Measurements from ENCODE around the gene SLC44A3. TPM values are rescaled to one million over a fixed set of nuclear protein-coding genes. Genes with fewer than 3 reads are reported as not detected.

The SLC44A3 gene
- total and polyA plus RNA-seq, 2 of the 4 experiments (the other 2 are of a cell fraction) = 0.31 to 0.54 TPM

GRCh38 chr1:94854458-94855306 lies 34.5 kb downstream of the SLC44A3 start (continued):
- TF ChIP-seq BHLHE40 (IDR thresholded peaks at IDR 0.05; ENCODE audit: low read depth, low read length) (no peak), POLR2A (IDR thresholded peaks at IDR 0.05; ENCODE audit: low read depth, low read length) (peak; percentile 54; the same call in 1 of the 2 replicates), RAD21 (IDR thresholded peaks at IDR 0.05; ENCODE audit: low read length) (peak; percentile 97), CHD1 (IDR thresholded peaks at IDR 0.05; ENCODE audit: low read depth, low read length) (peak; percentile 52; the same call in 1 of the 2 replicates)

DNA sequence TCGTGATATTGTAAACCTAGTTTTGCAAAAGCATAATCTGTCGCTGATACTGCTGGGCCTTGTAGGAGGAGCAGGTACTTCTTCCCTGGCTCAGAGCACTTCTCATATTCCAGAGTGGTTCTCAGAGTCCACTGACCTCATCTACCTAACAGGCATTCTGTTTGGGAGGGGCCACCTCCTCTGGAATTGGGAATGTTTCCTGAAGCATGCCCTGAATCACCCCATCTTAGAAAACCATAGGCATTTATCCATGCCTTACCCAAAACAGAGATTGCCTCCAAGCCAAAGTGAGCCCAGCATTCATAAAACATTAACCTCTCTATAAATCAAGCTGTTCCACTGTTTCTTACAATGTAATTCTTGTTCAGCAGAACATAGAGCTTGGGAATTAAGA lies 35.1 kb downstream of the SLC44A3 start:
- Histone ChIP-seq H3K9me1 (ENCODE audit: insufficient read depth, low read length) (peaks cover 5% of the 10 kb centered on the region), H4K5ac (ENCODE audit: low read depth, low read length) (no peak overlapping the region), H3K9ac (ENCODE audit: low read depth, low read length) (no peak overlapping the region), H2AK5ac (ENCODE audit: low read depth, low read length) (peak overlapping the region; percentile 65), H2AFZ (replicated peaks; ENCODE audit: low read length, poor library complexity) (peak overlapping the region; percentile 77), H3K4me3 (ENCODE audit: insufficient read depth, low read depth, low read length) (no peak overlapping the region), H3K27me3 (ENCODE audit: control insufficient read depth, insufficient read depth, low read length) (no peaks in the 10 kb centered on the region), H3K36me3 (ENCODE audit: control insufficient read depth, insufficient read depth, low read length) (no peaks in the 10 kb centered on the region), H3K9me3 (ENCODE audit: control insufficient read depth, insufficient read depth, low read length) (no peaks in the 10 kb centered on the region), H2BK120ac (ENCODE audit: low read depth, low read length) (peak overlapping the region; percentile 87), H4K20me1 (ENCODE audit: insufficient read depth, low read length) (no peaks in the 10 kb centered on the region; the same call in 1 of the 2 replicates), H3K27ac (ENCODE audit: insufficient read depth, low read length) (no peak overlapping the region), H2AK9ac (replicated peaks; ENCODE audit: low read depth, low read length, poor library complexity) (peak overlapping the region; percentile 35), H4K8ac (ENCODE audit: low read depth in 2 of 2, low read length in 2 of 2) (peak overlapping the region in 1 of 2 experiments; percentile 33; a peak in 1 of 4 replicates), H3K56ac (ENCODE audit: extremely low read depth, insufficient read depth, low read length) (no peak overlapping the region), H3K4me1 (ENCODE audit: control insufficient read depth, insufficient read depth, low read length) (peaks cover 5% of the 10 kb centered on the region), H2BK5ac (ENCODE audit: low read depth, low read length, poor library complexity, severe bottlenecking) (no peak overlapping the region), H3K18ac (ENCODE audit: low read depth, low read length) (peak overlapping the region; percentile 8; the same call in 1 of the 2 replicates), H3K4me2 (ENCODE audit: low read depth, low read length) (peak overlapping the region; percentile 67; the same call in 1 of the 2 replicates), H3K79me1 (ENCODE audit: low read depth in 1 of 2, low read length in 2 of 2) (peaks cover 0 to 11% of the 10 kb centered on the region in 2 experiments; a peak in 2 of 4 replicates), H3K14ac (replicated peaks; ENCODE audit: low read depth, low read length) (peak overlapping the region; percentile 53), H3K4ac (ENCODE audit: low read depth, low read length) (peak overlapping the region; percentile 64), H4K91ac (ENCODE audit: insufficient read depth, low read depth, low read length) (0 out of 2 replicates have a peak overlapping the region, but pooled peaks have one; percentile 30), H2BK15ac (ENCODE audit: low read depth, low read length) (peak overlapping the region; percentile 5; the same call in 1 of the 3 replicates), H3K23ac (ENCODE audit: low read depth, low read length) (peak overlapping the region; percentile 22; the same call in 1 of the 2 replicates), H2BK20ac (ENCODE audit: low read depth, low read length) (peak overlapping the region; percentile 69; the same call in 1 of the 2 replicates)
- intact Hi-C loops (cut with micrococcal nuclease) = loop anchor here (2.0 kb wide), 1 partner anchor 29 kb away; no protein-coding TSS in a partner anchor
- in situ Hi-C loops (cut with MboI; ENCODE audit: low sequenced_read_pairs) = loop anchor here (5.0 kb wide), 1 partner anchor 52 kb away; no protein-coding TSS in a partner anchor
- CTCF ChIA-PET = interaction anchor here (0.6 to 3.6 kb wide), 18 partner anchors 9 to 383 kb away, joined by 3 to 35 read pairs (median 4); no protein-coding TSS in a partner anchor
- TF ChIP-seq RAD21 (IDR thresholded peaks at IDR 0.05; ENCODE audit: low read length) (no peak), SMC3 (IDR thresholded peaks at IDR 0.05; ENCODE audit: low read depth, low read length) (no peak), MAZ (IDR thresholded peaks at IDR 0.05; ENCODE audit: borderline replicate concordance, low read depth, low read length) (no peak), CEBPB (IDR thresholded peaks at IDR 0.05; ENCODE audit: low read depth, low read length) (no peak), RFX5 (IDR thresholded peaks at IDR 0.05; ENCODE audit: low read depth, low read length) (no peak), FOS (IDR thresholded peaks at IDR 0.05; ENCODE audit: low read depth, low read length) (no peak), BHLHE40 (IDR thresholded peaks at IDR 0.05; ENCODE audit: low read depth, low read length) (no peak), MAFK (IDR thresholded peaks at IDR 0.05; ENCODE audit: low read depth, low read length) (no peak)
- TF ChIP-seq, protein P1, sequence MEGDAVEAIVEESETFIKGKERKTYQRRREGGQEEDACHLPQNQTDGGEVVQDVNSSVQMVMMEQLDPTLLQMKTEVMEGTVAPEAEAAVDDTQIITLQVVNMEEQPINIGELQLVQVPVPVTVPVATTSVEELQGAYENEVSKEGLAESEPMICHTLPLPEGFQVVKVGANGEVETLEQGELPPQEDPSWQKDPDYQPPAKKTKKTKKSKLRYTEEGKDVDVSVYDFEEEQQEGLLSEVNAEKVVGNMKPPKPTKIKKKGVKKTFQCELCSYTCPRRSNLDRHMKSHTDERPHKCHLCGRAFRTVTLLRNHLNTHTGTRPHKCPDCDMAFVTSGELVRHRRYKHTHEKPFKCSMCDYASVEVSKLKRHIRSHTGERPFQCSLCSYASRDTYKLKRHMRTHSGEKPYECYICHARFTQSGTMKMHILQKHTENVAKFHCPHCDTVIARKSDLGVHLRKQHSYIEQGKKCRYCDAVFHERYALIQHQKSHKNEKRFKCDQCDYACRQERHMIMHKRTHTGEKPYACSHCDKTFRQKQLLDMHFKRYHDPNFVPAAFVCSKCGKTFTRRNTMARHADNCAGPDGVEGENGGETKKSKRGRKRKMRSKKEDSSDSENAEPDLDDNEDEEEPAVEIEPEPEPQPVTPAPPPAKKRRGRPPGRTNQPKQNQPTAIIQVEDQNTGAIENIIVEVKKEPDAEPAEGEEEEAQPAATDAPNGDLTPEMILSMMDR (conservative IDR thresholded peaks at IDR 0.05; ENCODE audit: low read depth, low read length) = no peak
- TF ChIP-seq, protein P2, sequence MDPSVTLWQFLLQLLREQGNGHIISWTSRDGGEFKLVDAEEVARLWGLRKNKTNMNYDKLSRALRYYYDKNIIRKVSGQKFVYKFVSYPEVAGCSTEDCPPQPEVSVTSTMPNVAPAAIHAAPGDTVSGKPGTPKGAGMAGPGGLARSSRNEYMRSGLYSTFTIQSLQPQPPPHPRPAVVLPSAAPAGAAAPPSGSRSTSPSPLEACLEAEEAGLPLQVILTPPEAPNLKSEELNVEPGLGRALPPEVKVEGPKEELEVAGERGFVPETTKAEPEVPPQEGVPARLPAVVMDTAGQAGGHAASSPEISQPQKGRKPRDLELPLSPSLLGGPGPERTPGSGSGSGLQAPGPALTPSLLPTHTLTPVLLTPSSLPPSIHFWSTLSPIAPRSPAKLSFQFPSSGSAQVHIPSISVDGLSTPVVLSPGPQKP (IDR thresholded peaks at IDR 0.05; ENCODE audit: borderline replicate concordance, low read depth, low read length) = no peak
- no TSS peak for BruUV-seq (replicated peaks)
- WGBS, 2 experiments (ENCODE audit: extremely low coverage in 2 of 2, insufficient read length in 1 of 2) = 83% methylated on average over 1 of the region's 2 CpGs; no CpG with 5 or more reads in 1 of the 2 experiments
- POLR2A ChIA-PET (ENCODE audit: unreplicated experiment) = no interaction called here
- dilution Hi-C loops (cut with HindIII; ENCODE audit: low sequenced_read_pairs, unreplicated experiment) = no loop called here
- ATAC-seq (ENCODE audit: low read depth) (no peak), DNase-seq (peak; percentile 21)

Data from IMR-90 (cell line).